Osteoblast (primary cell): ENCODE data around the gene B4GALT5. TPM values are rescaled to one million over a fixed set of nuclear protein-coding genes. Genes with fewer than 3 reads are reported as not detected.

Source experiments
- DNase-seq: peaks from one replicate; pipeline ENCODE4 v3.0.0; 2011; ENCODE audit warnings: low spot score, mixed read lengths; ENCODE audit not compliant: insufficient read length; ENCODE audit errors: missing footprints
- H2AFZ ChIP-seq: 2 replicates; pipeline ENCODE4 v1.6.0; 2011; ENCODE audit warnings: mild to moderate bottlenecking, low read length
- H3K27ac ChIP-seq: 2 replicates; pipeline ENCODE4 v1.5.1; 2011; ENCODE audit warnings: mild to moderate bottlenecking, low read depth, low read length, moderate library complexity
- H3K27me3 ChIP-seq: 2 replicates; pipeline ENCODE4 v1.6.0; 2012; ENCODE audit warnings: mild to moderate bottlenecking, control low read depth, inconsistent platforms, low read length, moderate library complexity; ENCODE audit not compliant: insufficient read depth
- H3K36me3 ChIP-seq: 2 replicates; pipeline ENCODE4 v1.5.1; 2011; ENCODE audit warnings: mild to moderate bottlenecking, low read length, control low read depth, moderate library complexity; ENCODE audit not compliant: insufficient read depth
- H3K4me1 ChIP-seq: 2 replicates; pipeline ENCODE4 v1.5.1; 2011; ENCODE audit warnings: mild to moderate bottlenecking, low read length, control low read depth, moderate library complexity; ENCODE audit not compliant: insufficient read depth
- H3K4me2 ChIP-seq: 2 replicates; pipeline ENCODE4 v1.6.0; 2011; ENCODE audit warnings: mild to moderate bottlenecking, low read length; ENCODE audit not compliant: insufficient read depth
- H3K4me3 ChIP-seq: fragments of 200-600 bp; sonication (generic); 3 replicates; pipeline ENCODE4 v1.5.1; 2012; ENCODE audit warnings: mild to moderate bottlenecking, low read length, inconsistent platforms; ENCODE audit not compliant: insufficient read depth
- H3K79me2 ChIP-seq: 2 replicates; pipeline ENCODE4 v1.6.0; 2012; ENCODE audit warnings: mild to moderate bottlenecking, low read length, control low read depth, inconsistent platforms; ENCODE audit not compliant: insufficient read depth
- H3K9me3 ChIP-seq: 2 replicates; pipeline ENCODE4 v1.5.1; 2011; ENCODE audit warnings: low read depth, low read length, control low read depth
- H4K20me1 ChIP-seq: 2 replicates; pipeline ENCODE4 v1.6.0; 2012; ENCODE audit warnings: mild to moderate bottlenecking, low read length, control low read depth; ENCODE audit not compliant: insufficient read depth
- CTCF ChIP-seq: IDR thresholded peaks from 2 replicates; pipeline ENCODE4 v1.5.1; 2011; ENCODE audit warnings: mild to moderate bottlenecking, low read depth, low read length, moderate library complexity; ENCODE audit errors: extremely low read depth
- total RNA-seq: library from RNA; depleted of rRNA; stranded (reverse); fragments of >200 nt; gene quantifications from 2 replicates; pipeline ENCODE4 v1.2.3, GENCODE V29; 2012

Gene B4GALT5
- total RNA-seq, 1 donor = 35.8 TPM

- no peaks in the 10 kb centered on the region for H4K20me1 ChIP-seq
- no peak overlapping the region for H3K4me3 ChIP-seq
- H3K27me3 ChIP-seq = no peaks in the 10 kb centered on the region
- no peak for DNase-seq
- no peaks in the 10 kb centered on the region for H3K9me3 ChIP-seq
- H3K36me3 ChIP-seq = no peaks in the 10 kb centered on the region
- peaks cover 45% of the 10 kb centered on the region for H3K4me1 ChIP-seq
- no peak overlapping the region for H3K27ac ChIP-seq
- H3K79me2 ChIP-seq = no peaks in the 10 kb centered on the region
- no peak overlapping the region for H3K4me2 ChIP-seq
- no peak overlapping the region for H2AFZ ChIP-seq
- no peak for TF ChIP-seq CTCF
Observed at GRCh38 chr20:49589747-49590146, 123.9 kb downstream of the B4GALT5 start.

DNA sequence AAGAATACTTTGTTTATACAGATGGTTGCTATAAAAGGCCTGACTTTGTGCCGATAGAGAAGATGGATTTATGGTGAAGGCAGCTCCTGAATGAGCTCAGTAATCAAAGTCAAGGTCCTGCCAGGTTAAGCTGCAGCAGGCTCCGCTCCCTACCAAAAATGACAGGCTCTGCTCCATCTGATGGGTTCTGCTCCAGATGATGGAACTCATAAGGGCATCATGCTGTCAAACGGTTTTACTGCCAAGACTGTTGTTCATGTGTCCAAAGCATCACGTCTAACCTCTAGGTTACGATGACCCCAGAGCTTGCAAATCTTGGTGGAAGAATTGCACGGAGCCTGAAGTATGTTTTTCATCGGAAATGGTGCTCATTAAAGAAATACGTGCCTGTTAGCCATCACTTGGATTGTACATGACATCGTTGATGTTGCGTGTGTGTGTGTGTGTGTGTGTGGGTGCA is 126.5 kb downstream of the B4GALT5 start:
- H3K36me3 ChIP-seq = no peaks in the 10 kb centered on the region
- no peaks in the 10 kb centered on the region for H3K27me3 ChIP-seq
- no peak overlapping the region for H3K4me2 ChIP-seq
- H3K9me3 ChIP-seq = peaks cover 4% of the 10 kb centered on the region
- H3K4me3 ChIP-seq = no peak overlapping the region
- peak; percentile 72 for DNase-seq
- H4K20me1 ChIP-seq = no peaks in the 10 kb centered on the region
- peaks cover 48% of the 10 kb centered on the region for H3K4me1 ChIP-seq
- H3K27ac ChIP-seq = peak overlapping the region; percentile 24
- no peaks in the 10 kb centered on the region for H3K79me2 ChIP-seq
- no peak overlapping the region for H2AFZ ChIP-seq
- no peak for TF ChIP-seq CTCF

GRCh38 chr20:49585585-49586245 is 128.0 kb downstream of the B4GALT5 start:
- no peak overlapping the region for H3K4me3 ChIP-seq
- peaks cover 4% of the 10 kb centered on the region for H3K9me3 ChIP-seq
- no peak overlapping the region for H2AFZ ChIP-seq
- H3K36me3 ChIP-seq = no peaks in the 10 kb centered on the region
- peaks cover 56% of the 10 kb centered on the region for H3K4me1 ChIP-seq
- peak overlapping the region; percentile 15 for H3K27ac ChIP-seq
- no peak for DNase-seq
- H3K27me3 ChIP-seq = no peaks in the 10 kb centered on the region
- H3K79me2 ChIP-seq = no peaks in the 10 kb centered on the region
- TF ChIP-seq CTCF = no peak
- H3K4me2 ChIP-seq = no peak overlapping the region
- no peaks in the 10 kb centered on the region for H4K20me1 ChIP-seq

GRCh38 chr20:49584418-49585382 is 129.0 kb downstream of the B4GALT5 start:
- H3K9me3 ChIP-seq = peaks cover 4% of the 10 kb centered on the region

More at GRCh38 chr20:49584418-49585382, 129.0 kb downstream of the B4GALT5 start:
- no peak for DNase-seq
- H3K79me2 ChIP-seq = no peaks in the 10 kb centered on the region
- H4K20me1 ChIP-seq = no peaks in the 10 kb centered on the region
- no peak overlapping the region for H3K4me3 ChIP-seq
- H3K27me3 ChIP-seq = no peaks in the 10 kb centered on the region
- peak overlapping the region; percentile 17 for H3K27ac ChIP-seq
- TF ChIP-seq CTCF = no peak
- peaks cover 66% of the 10 kb centered on the region for H3K4me1 ChIP-seq
- H2AFZ ChIP-seq = no peak overlapping the region
- H3K4me2 ChIP-seq = no peak overlapping the region
- no peaks in the 10 kb centered on the region for H3K36me3 ChIP-seq
